Spleen (tissue), 7 donors: Measurements from ENCODE around the gene MOG.
A peak's percentile ranks its signal among the peaks of the same experiment; 100 is the strongest.

ENCODE experiments used
- CTCF ChIP-seq, 11 experiments: fragments of 200-600 bp in 7 of 11; fragments of 450-650 bp in 4 of 11; sonication (generic) in 4 of 11; IDR thresholded peaks in 8 of 11; conservative IDR thresholded peaks in 3 of 11; 1 replicate in 7 of 11; 2 replicates in 4 of 11; pipeline versions ENCODE4 v1.4.0 to v1.8.0; 2016 to 2021; ENCODE audit warnings: antibody characterized with exemption in 11 of 11, inconsistent platforms in 4 of 11, mild to moderate bottlenecking in 1 of 11
- POLR2A ChIP-seq, 3 donors: fragments of 450-650 bp; IDR thresholded peaks; one replicate each; pipeline ENCODE4 v1.5.1; 2017; ENCODE audit warnings: antibody characterized with exemption in 3 of 3, mild to moderate bottlenecking in 1 of 3
- POLR2AphosphoS5 ChIP-seq, 3 donors: sonication (generic); formaldehyde crosslinking; IDR thresholded peaks; one replicate each; pipeline ENCODE4 v1.5.1; 2017; ENCODE audit warnings: antibody characterized with exemption in 3 of 3
- donor health status: DM: no; HTN: no; CAD: no; lungs with moderate emphysema.
- donor health status: DM: no; HTN: no; CAD: no.
- donor health status: DM: no; HTN: no; CAD: no.

DNA sequence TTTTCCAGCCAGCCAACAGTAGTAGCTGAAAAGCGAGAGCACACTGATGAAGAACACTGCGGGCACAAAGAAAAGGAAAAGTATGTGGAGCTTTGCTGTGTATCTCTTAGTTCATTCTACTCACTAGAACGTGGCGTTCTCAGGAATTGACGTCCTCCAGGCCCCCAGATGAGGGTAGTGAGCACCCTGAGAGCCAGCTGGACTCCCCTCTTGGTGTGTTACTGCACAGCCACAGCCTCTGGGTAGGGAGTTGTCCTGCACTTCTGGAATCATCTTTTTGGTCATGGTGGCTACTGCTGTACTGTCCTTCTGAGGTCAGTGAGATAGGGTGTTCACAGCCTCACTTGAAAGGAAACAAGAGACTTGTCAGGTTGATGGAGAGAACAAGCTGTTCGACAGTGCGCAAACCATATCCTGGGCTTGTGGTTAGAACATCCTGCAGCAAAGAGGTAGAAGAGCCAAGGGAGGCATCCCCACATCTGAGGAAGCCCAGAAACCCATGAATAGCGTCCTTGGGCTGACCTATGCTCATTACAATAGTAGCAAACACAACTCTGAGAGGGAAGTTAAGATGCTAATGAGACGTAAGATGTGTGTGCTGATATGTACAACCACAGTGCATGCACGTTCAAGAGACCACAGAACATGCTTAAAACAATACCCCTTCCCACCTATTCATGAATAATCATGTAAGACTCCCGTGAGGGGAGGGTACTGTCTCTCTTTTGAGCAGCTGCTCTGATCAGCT is 51.7 kb downstream of the MOG start:
- no peak for TF ChIP-seq CTCF (IDR thresholded peaks at IDR 0.05 in 8 of 11, conservative IDR thresholded peaks at IDR 0.05 in 3 of 11)
- no peak for TF ChIP-seq POLR2A (IDR thresholded peaks at IDR 0.05)
- peak in 2 of 3 donors; percentile 30 to 89 for TF ChIP-seq POLR2AphosphoS5 (IDR thresholded peaks at IDR 0.05)
